GM12865 (cell line): ENCODE results near the gene PTPMT1.

ENCODE experiments used
- DNase-seq: peaks from one replicate; pipeline ENCODE4 v3.0.0; 2010; ENCODE audit warnings: low read depth
- H3K4me3 ChIP-seq: 2 replicates; pipeline ENCODE4 v1.5.1; 2011; ENCODE audit warnings: mild to moderate bottlenecking, low read depth, low read length, control low read depth
- CTCF ChIP-seq: IDR thresholded peaks from 2 replicates; pipeline ENCODE4 v1.5.1; 2011; ENCODE audit warnings: low read length, control low read depth, low read depth, inconsistent platforms; ENCODE audit not compliant: insufficient read depth; ENCODE audit errors: missing control alignments

PTPMT1 gene

GRCh38 chr11:47603295-47603694 is 37.9 kb downstream of the PTPMT1 start:
- H3K4me3 ChIP-seq: no peak overlapping the region
- TF ChIP-seq CTCF: no peak
- DNase-seq: no peak

GRCh38 chr11:47605921-47606320 is 40.5 kb downstream of the PTPMT1 start:
- TF ChIP-seq CTCF: no peak
- no peak overlapping the region for H3K4me3 ChIP-seq
- no peak for DNase-seq

GRCh38 chr11:47606731-47607130 is 41.3 kb downstream of the PTPMT1 start:
- peak; percentile 25 for DNase-seq
- no peak overlapping the region for H3K4me3 ChIP-seq
- no peak for TF ChIP-seq CTCF

- no peak for TF ChIP-seq CTCF
- no peak overlapping the region for H3K4me3 ChIP-seq
- DNase-seq: no peak
Observed at GRCh38 chr11:47607380-47607779, 42.0 kb downstream of the PTPMT1 start.

GRCh38 chr11:47609675-47610074 is 44.3 kb downstream of the PTPMT1 start:
- no peak for TF ChIP-seq CTCF
- DNase-seq: no peak
- H3K4me3 ChIP-seq: no peak overlapping the region

GRCh38 chr11:47611348-47611794 is 46.0 kb downstream of the PTPMT1 start:
- H3K4me3 ChIP-seq: no peak overlapping the region
- peak; percentile 54 for DNase-seq
- no peak for TF ChIP-seq CTCF

- no peak overlapping the region for H3K4me3 ChIP-seq
- no peak for DNase-seq
- TF ChIP-seq CTCF: no peak
Observed at GRCh38 chr11:47615249-47615648, 49.9 kb downstream of the PTPMT1 start.
